OCI-LY1 (cell line): ENCODE data around the gene ZC3H15.

ENCODE experiments used
- EZH2 ChIP-seq: fragments of 200-600 bp; sonication (generic), shearing (Covaris generic); IDR thresholded peaks from 2 replicates; pipeline ENCODE4 v1.8.0; 2017; ENCODE audit warnings: borderline replicate concordance, mixed run types, mild to moderate bottlenecking, antibody characterized with exemption, low read length, moderate library complexity, mixed read lengths
- TF ChIP-seq, protein P1 (sequence below): fragments of 200-600 bp; sonication (generic), shearing (Covaris generic); IDR thresholded peaks from 2 replicates; pipeline ENCODE4 v1.5.1; 2017; ENCODE audit warnings: mild to moderate bottlenecking, antibody characterized with exemption, low read length, moderate library complexity, mixed read lengths

GRCh38 chr2:186554850-186555671 lies 69.0 kb downstream of the ZC3H15 start:
- TF ChIP-seq EZH2 = no peak
- TF ChIP-seq, protein P1, sequence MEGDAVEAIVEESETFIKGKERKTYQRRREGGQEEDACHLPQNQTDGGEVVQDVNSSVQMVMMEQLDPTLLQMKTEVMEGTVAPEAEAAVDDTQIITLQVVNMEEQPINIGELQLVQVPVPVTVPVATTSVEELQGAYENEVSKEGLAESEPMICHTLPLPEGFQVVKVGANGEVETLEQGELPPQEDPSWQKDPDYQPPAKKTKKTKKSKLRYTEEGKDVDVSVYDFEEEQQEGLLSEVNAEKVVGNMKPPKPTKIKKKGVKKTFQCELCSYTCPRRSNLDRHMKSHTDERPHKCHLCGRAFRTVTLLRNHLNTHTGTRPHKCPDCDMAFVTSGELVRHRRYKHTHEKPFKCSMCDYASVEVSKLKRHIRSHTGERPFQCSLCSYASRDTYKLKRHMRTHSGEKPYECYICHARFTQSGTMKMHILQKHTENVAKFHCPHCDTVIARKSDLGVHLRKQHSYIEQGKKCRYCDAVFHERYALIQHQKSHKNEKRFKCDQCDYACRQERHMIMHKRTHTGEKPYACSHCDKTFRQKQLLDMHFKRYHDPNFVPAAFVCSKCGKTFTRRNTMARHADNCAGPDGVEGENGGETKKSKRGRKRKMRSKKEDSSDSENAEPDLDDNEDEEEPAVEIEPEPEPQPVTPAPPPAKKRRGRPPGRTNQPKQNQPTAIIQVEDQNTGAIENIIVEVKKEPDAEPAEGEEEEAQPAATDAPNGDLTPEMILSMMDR = no peak
